OCI-LY1 (cell line): Measurements from ENCODE around the gene RXYLT1.

Experiments
- H2AFZ ChIP-seq: fragments of 200-600 bp; sonication (generic), shearing (Covaris generic); 2 replicates; pipeline ENCODE4 v1.6.0; 2014; ENCODE audit warnings: antibody characterized with exemption, mild to moderate bottlenecking, low read length
- H3F3A ChIP-seq: fragments of 200-600 bp; sonication (generic), shearing (Covaris generic); 2 replicates; pipeline ENCODE4 v1.6.0; 2014; ENCODE audit warnings: mild to moderate bottlenecking, antibody characterized with exemption, low read length, moderate library complexity; ENCODE audit not compliant: insufficient read depth
- H3K27ac ChIP-seq: fragments of 200-600 bp; sonication (generic); 2 replicates; pipeline ENCODE4 v1.5.1; 2014; ENCODE audit warnings: low read length, mixed run types, mild to moderate bottlenecking, low read depth; ENCODE audit not compliant: poor library complexity, severe bottlenecking
- H3K27me3 ChIP-seq: fragments of 200-600 bp; sonication (generic); 2 replicates; pipeline ENCODE4 v1.6.0; 2014; ENCODE audit warnings: antibody characterized with exemption, mild to moderate bottlenecking, low read length, moderate library complexity; ENCODE audit not compliant: insufficient read depth
- H3K36me3 ChIP-seq: fragments of 200-600 bp; sonication (generic); 2 replicates; pipeline ENCODE4 v1.6.1; 2014; ENCODE audit warnings: mild to moderate bottlenecking, antibody characterized with exemption, low read length, moderate library complexity, mixed read lengths; ENCODE audit not compliant: insufficient read depth
- H3K4me1 ChIP-seq: fragments of 200-600 bp; sonication (generic); 2 replicates; pipeline ENCODE4 v1.5.1; 2014; ENCODE audit warnings: mild to moderate bottlenecking, low read length, moderate library complexity; ENCODE audit not compliant: insufficient read depth, severe bottlenecking
- H3K4me2 ChIP-seq: fragments of 200-600 bp; sonication (generic), shearing (Covaris generic); 2 replicates; pipeline ENCODE4 v1.6.1; 2014; ENCODE audit warnings: low read length
- H3K4me3 ChIP-seq: fragments of 200-600 bp; sonication (generic); 2 replicates; pipeline ENCODE4 v1.5.1; 2014; ENCODE audit warnings: low read length, low read depth, mild to moderate bottlenecking, mixed read lengths; ENCODE audit not compliant: poor library complexity, severe bottlenecking
- H3K79me2 ChIP-seq: fragments of 200-600 bp; shearing (Covaris generic); 2 replicates; pipeline ENCODE4 v1.6.1; 2016; ENCODE audit warnings: mixed run types, low read length, mixed read lengths; ENCODE audit not compliant: insufficient read depth
- H3K9ac ChIP-seq: fragments of 200-600 bp; sonication (generic), shearing (Covaris generic); 2 replicates; pipeline ENCODE4 v1.6.1; 2014; ENCODE audit warnings: mild to moderate bottlenecking, low read length, mixed read lengths
- H3K9me2 ChIP-seq: fragments of 200-600 bp; sonication (generic), shearing (Covaris generic); 2 replicates; pipeline ENCODE4 v1.6.1; 2014; ENCODE audit warnings: low read depth, mild to moderate bottlenecking, low read length, mixed read lengths
- H3K9me3 ChIP-seq: fragments of 200-600 bp; shearing (Covaris generic); 2 replicates; pipeline ENCODE4 v1.6.1; 2014; ENCODE audit warnings: low read length, mixed read lengths
- H4K20me1 ChIP-seq: fragments of 200-600 bp; sonication (generic), shearing (Covaris generic); 2 replicates; pipeline ENCODE4 v1.6.0; 2016; ENCODE audit warnings: mild to moderate bottlenecking, low read length; ENCODE audit not compliant: insufficient read depth
- CTCF ChIP-seq: fragments of 200-600 bp; sonication (generic), shearing (Covaris generic); IDR thresholded peaks from 2 replicates; pipeline ENCODE4 v1.5.1; 2017; ENCODE audit warnings: mild to moderate bottlenecking, antibody characterized with exemption, low read length, moderate library complexity, mixed read lengths
- EZH2 ChIP-seq: fragments of 200-600 bp; sonication (generic), shearing (Covaris generic); IDR thresholded peaks from 2 replicates; pipeline ENCODE4 v1.8.0; 2017; ENCODE audit warnings: borderline replicate concordance, mixed run types, mild to moderate bottlenecking, antibody characterized with exemption, low read length, moderate library complexity, mixed read lengths

RXYLT1 gene

DNA sequence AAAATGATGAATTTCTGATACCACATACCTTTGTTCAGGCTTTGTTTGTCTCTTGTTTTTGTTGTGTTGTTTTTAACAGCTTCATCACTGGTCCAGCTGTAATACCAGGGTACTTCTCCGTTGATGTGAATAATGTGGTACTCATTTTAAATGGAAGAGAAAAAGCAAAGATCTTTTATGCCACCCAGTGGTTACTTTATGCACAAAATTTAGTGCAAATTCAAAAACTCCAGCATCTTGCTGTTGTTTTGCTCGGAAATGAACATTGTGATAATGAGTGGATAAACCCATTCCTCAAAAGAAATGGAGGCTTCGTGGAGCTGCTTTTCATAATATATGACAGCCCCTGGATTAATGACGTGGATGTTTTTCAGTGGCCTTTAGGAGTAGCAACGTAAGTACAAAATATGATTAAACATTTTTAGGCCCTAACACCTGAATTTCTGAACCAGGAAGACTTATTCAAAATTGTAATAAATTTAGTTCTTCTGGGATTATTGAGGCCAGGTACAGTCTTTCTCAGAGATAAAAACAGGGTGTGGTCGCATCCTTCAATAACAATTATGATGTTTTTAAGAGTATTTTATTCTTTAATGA, 22.4 kb downstream of the RXYLT1 start:
- H3K27me3 ChIP-seq, result no peaks in the 10 kb centered on the region
- no peaks in the 10 kb centered on the region for H4K20me1 ChIP-seq
- H2AFZ ChIP-seq, result no peak overlapping the region
- H3K9ac ChIP-seq, result no peak overlapping the region
- no peak overlapping the region for H3K4me3 ChIP-seq
- no peak overlapping the region for H3K4me2 ChIP-seq
- TF ChIP-seq CTCF, result peak; percentile 66
- no peak for TF ChIP-seq EZH2
- no peaks in the 10 kb centered on the region for H3K4me1 ChIP-seq
- no peaks in the 10 kb centered on the region for H3K9me3 ChIP-seq
- no peaks in the 10 kb centered on the region for H3F3A ChIP-seq
- no peak overlapping the region for H3K27ac ChIP-seq
- no peaks in the 10 kb centered on the region for H3K9me2 ChIP-seq
- no peaks in the 10 kb centered on the region for H3K79me2 ChIP-seq
- peaks cover 9% of the 10 kb centered on the region for H3K36me3 ChIP-seq

GRCh38 chr12:63804746-63805145, 25.0 kb downstream of the RXYLT1 start:
- Histone ChIP-seq H4K20me1 (no peaks in the 10 kb centered on the region), H3K9me2 (no peaks in the 10 kb centered on the region), H3K36me3 (peaks cover 28% of the 10 kb centered on the region), H2AFZ (no peak overlapping the region), H3K4me3 (no peak overlapping the region), H3K27ac (no peak overlapping the region), H3K9me3 (no peaks in the 10 kb centered on the region), H3K27me3 (no peaks in the 10 kb centered on the region), H3K4me1 (no peaks in the 10 kb centered on the region), H3K9ac (no peak overlapping the region), H3K79me2 (no peaks in the 10 kb centered on the region), H3F3A (no peaks in the 10 kb centered on the region), H3K4me2 (no peak overlapping the region)
- TF ChIP-seq EZH2 (no peak), CTCF (no peak)

GRCh38 chr12:63805704-63806672, 26.3 kb downstream of the RXYLT1 start:
- no peak for TF ChIP-seq CTCF
- H3K27me3 ChIP-seq, result no peaks in the 10 kb centered on the region
- H3K4me1 ChIP-seq, result no peaks in the 10 kb centered on the region
- H3F3A ChIP-seq, result no peaks in the 10 kb centered on the region
- H4K20me1 ChIP-seq, result no peaks in the 10 kb centered on the region
- H3K79me2 ChIP-seq, result no peaks in the 10 kb centered on the region
- H3K4me3 ChIP-seq, result no peak overlapping the region
- no peak overlapping the region for H3K4me2 ChIP-seq
- H3K9me2 ChIP-seq, result no peaks in the 10 kb centered on the region
- H3K9ac ChIP-seq, result no peak overlapping the region
- H3K9me3 ChIP-seq, result no peaks in the 10 kb centered on the region
- H3K27ac ChIP-seq, result no peak overlapping the region
- H2AFZ ChIP-seq, result no peak overlapping the region
- H3K36me3 ChIP-seq, result peaks cover 28% of the 10 kb centered on the region
